ENCODE measurements around the gene RPL36A. TPM values are rescaled to one million over a fixed set of nuclear protein-coding genes. Genes with fewer than 3 reads are reported as not detected.

The RPL36A gene
- 1,000 to 10,000 TPM; 1,312 to 3,526 (median 2,470) TPM for polyA plus RNA-seq
- long read RNA-seq, donor 1, transcript RPL36A-202 (4 exons, 691 nt): minor isoform, 56 of 495 reads
- long read RNA-seq, donor 1, transcript RPL36A-203 (5 exons, 910 nt): major isoform, 320 of 495 reads
- long read RNA-seq, donor 1, transcript RPL36A-204 (3 exons, 2,240 nt): minor isoform, 34 of 495 reads
- long read RNA-seq, donor 1, transcript RPL36A-205 (4 exons, 710 nt): minor isoform, 19 of 495 reads
- long read RNA-seq, donor 1, partial matches to known transcripts: 38 of 495 reads
- long read RNA-seq, donor 1, other reads (novel, unspliced or antisense): 7 of 495 reads
- long read RNA-seq, donor 2, transcript RPL36A-203 (5 exons, 910 nt): major isoform, 60 of 79 reads
- long read RNA-seq, donor 2, transcript RPL36A-202 (4 exons, 691 nt): minor isoform, 8 of 79 reads
- long read RNA-seq, donor 2, partial matches to known transcripts: 0 of 79 reads
- long read RNA-seq, donor 2, other reads (novel, unspliced or antisense): 0 of 79 reads
- long read RNA-seq, donor 3, transcript RPL36A-207 (2 exons, 373 nt): minor isoform, 8 of 64 reads
- long read RNA-seq, donor 3, transcript RPL36A-203 (5 exons, 910 nt): major isoform, 40 of 64 reads
- long read RNA-seq, donor 3, transcript RPL36A-205 (4 exons, 710 nt): minor isoform, 6 of 64 reads
- long read RNA-seq, donor 3, transcript RPL36A-204 (3 exons, 2,240 nt): minor isoform, 6 of 64 reads
- long read RNA-seq, donor 3, partial matches to known transcripts: 0 of 64 reads
- long read RNA-seq, donor 3, other reads (novel, unspliced or antisense): 0 of 64 reads
- long read RNA-seq, donor 4, partial matches to known transcripts: 0 of 5 reads
- long read RNA-seq, donor 4, other reads (novel, unspliced or antisense): 0 of 5 reads
- long read RNA-seq, donor 5, transcript RPL36A-203 (5 exons, 910 nt): major isoform, 18 of 29 reads
- long read RNA-seq, donor 5, partial matches to known transcripts: 5 of 29 reads
- long read RNA-seq, donor 5, other reads (novel, unspliced or antisense): 0 of 29 reads
- long read RNA-seq, donor 6, transcript RPL36A-205 (4 exons, 710 nt): minor isoform, 10 of 164 reads
- long read RNA-seq, donor 6, transcript RPL36A-202 (4 exons, 691 nt): minor isoform, 26 of 164 reads
- long read RNA-seq, donor 6, transcript RPL36A-203 (5 exons, 910 nt): major isoform, 110 of 164 reads
- long read RNA-seq, donor 6, transcript RPL36A-204 (3 exons, 2,240 nt): minor isoform, 11 of 164 reads
- long read RNA-seq, donor 6, partial matches to known transcripts: 0 of 164 reads
- long read RNA-seq, donor 6, other reads (novel, unspliced or antisense): 0 of 164 reads
- long read RNA-seq, donor 7, transcript RPL36A-202 (4 exons, 691 nt): minor isoform, 10 of 162 reads
- long read RNA-seq, donor 7, transcript RPL36A-208 (2 exons, 547 nt): minor isoform, 5 of 162 reads
- long read RNA-seq, donor 7, transcript RPL36A-203 (5 exons, 910 nt): major isoform, 133 of 162 reads
- long read RNA-seq, donor 7, transcript RPL36A-205 (4 exons, 710 nt): minor isoform, 7 of 162 reads
- long read RNA-seq, donor 7, partial matches to known transcripts: 0 of 162 reads
- long read RNA-seq, donor 7, other reads (novel, unspliced or antisense): 0 of 162 reads
- long read RNA-seq, donor 8, transcript RPL36A-203 (5 exons, 910 nt): major isoform, 18 of 21 reads
- long read RNA-seq, donor 8, partial matches to known transcripts: 0 of 21 reads
- long read RNA-seq, donor 8, other reads (novel, unspliced or antisense): 0 of 21 reads
- long read RNA-seq, donor 9, transcript RPL36A-203 (5 exons, 910 nt): major isoform, 24 of 32 reads
- long read RNA-seq, donor 9, partial matches to known transcripts: 0 of 32 reads
- long read RNA-seq, donor 9, other reads (novel, unspliced or antisense): 0 of 32 reads
- long read RNA-seq, donor 10, transcript RPL36A-203 (5 exons, 910 nt): major isoform, 135 of 200 reads
- long read RNA-seq, donor 10, transcript RPL36A-208 (2 exons, 547 nt): minor isoform, 13 of 200 reads
- long read RNA-seq, donor 10, transcript RPL36A-204 (3 exons, 2,240 nt): minor isoform, 7 of 200 reads
- long read RNA-seq, donor 10, transcript RPL36A-202 (4 exons, 691 nt): minor isoform, 27 of 200 reads
- long read RNA-seq, donor 10, partial matches to known transcripts: 5 of 200 reads
- long read RNA-seq, donor 10, other reads (novel, unspliced or antisense): 0 of 200 reads

DNA sequence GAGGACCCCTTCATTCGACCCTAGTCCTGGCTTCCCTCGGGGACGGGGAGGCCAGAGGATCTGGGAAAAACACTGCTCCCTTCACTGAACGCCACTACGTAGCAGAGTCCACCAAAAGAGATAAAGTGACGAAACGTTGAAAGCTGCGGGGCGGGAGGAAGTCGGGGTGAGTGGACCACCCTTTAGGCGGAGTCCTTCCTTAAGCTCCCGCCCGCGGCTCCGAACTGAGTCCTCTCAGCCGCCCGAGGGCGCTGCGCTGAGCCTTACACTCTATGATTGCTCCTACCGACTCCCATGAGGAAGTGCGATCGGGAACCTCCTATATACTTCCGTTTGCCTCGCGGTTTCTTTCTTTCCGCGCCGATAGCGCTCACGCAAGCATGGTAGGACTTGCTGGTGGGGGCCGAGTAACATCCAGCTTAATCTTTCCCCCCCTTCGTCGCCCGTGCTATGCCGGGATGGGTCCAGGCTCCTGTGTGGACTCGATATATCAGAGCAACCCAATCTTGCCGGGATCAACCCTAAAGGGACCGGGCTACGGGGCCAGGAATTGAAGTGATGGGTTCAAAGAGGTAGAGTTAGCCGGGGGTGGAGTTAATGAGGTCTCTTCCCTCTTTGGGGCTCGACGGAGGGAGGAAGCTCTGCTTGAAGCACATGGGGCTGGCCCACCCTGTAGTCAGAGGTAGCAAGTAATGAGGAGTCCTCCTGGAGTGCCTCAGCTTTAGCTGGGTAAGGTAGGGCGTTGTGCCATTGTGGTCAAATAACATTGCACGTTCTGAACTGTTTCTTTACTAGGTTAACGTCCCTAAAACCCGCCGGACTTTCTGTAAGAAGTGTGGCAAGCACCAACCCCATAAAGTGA, at the start of gene RPL36A:
Gene RPL36A (plus strand): TSS at position 348 of the 862 bp plus-strand sequence. CDS start 33 bp downstream, at position 381.
- WGBS, 3 donors: 1 to 36% (median 12%) methylated on average over 46 to 47 of the region's 47 CpGs
- FAIRE-seq: no peak
- Histone ChIP-seq H3K36me3 (ENCODE audit: control insufficient read depth in 3 of 3, insufficient read depth in 2 of 3, low read depth in 1 of 3, low read length in 3 of 3) (peaks cover 0 to 6% (median 0%) of the 10 kb centered on the region in 3 donors), H3K4me3 (ENCODE audit: low read depth in 1 of 3, low read length in 3 of 3) (peak within 1 kb of the TSS; percentile 27 to 73 (median 54)), H3K27me3 (ENCODE audit: control insufficient read depth in 3 of 3, insufficient read depth in 3 of 3, low read length in 3 of 3) (no peaks in the 10 kb centered on the region), H3K9me3 (ENCODE audit: control insufficient read depth in 2 of 2, insufficient read depth in 1 of 2, low read depth in 1 of 2, low read length in 1 of 2) (no peaks in the 10 kb centered on the region), H3K27ac (ENCODE audit: low read depth in 1 of 3, low read length in 2 of 3) (peak within 1 kb of the TSS in 2 of 3 donors; percentile 76 to 77), H3K4me1 (ENCODE audit: control insufficient read depth in 3 of 3, insufficient read depth in 2 of 3, low read depth in 1 of 3, low read length in 2 of 3) (peaks cover 0 to 3% (median 0%) of the 10 kb centered on the region in 3 donors)
- peak; percentile 85 to 91 for DNase-seq

DNA sequence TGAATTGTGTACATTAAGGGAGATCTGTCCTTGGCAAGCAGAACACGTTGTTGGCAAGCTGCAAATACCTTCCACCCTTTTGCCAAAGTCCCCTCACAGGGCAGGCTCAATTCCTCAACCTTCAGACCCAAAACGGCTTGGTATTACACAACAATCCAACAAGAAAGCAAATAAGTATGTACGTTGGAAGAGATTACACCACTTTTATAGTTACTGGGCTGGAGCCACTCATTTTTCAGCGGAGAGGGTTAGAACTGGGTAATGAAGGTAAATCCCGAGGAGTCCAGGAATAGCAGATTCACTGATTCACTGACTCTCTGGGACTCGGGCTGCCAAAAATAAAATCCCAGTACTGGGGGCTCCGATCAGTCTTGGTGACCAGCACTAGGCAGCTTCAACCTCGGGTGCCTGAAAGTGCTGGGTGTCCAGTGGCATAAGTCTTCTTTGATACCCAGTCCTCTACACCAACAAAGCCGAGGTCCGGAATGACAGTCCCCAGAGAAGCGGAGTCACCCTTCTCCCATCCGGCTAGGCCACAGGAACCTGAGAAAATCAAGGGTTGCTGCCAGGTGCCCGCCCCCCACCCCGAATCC, 42.9 kb upstream of the RPL36A start:
- Histone ChIP-seq H3K4me1 (ENCODE audit: control insufficient read depth in 3 of 3, insufficient read depth in 2 of 3, low read depth in 1 of 3, low read length in 2 of 3) (no peaks in the 10 kb centered on the region), H3K9me3 (ENCODE audit: control insufficient read depth in 2 of 2, insufficient read depth in 1 of 2, low read depth in 1 of 2, low read length in 1 of 2) (no peaks in the 10 kb centered on the region), H3K36me3 (ENCODE audit: control insufficient read depth in 3 of 3, insufficient read depth in 2 of 3, low read depth in 1 of 3, low read length in 3 of 3) (no peaks in the 10 kb centered on the region), H3K27me3 (ENCODE audit: control insufficient read depth in 3 of 3, insufficient read depth in 3 of 3, low read length in 3 of 3) (no peaks in the 10 kb centered on the region), H3K27ac (ENCODE audit: low read depth in 1 of 3, low read length in 2 of 3) (peak overlapping the region in 2 of 3 donors; percentile 27 to 87), H3K4me3 (ENCODE audit: low read depth in 1 of 3, low read length in 3 of 3) (peak overlapping the region; percentile 47 to 77 (median 64))
- DNase-seq (peak; percentile 9 to 47), FAIRE-seq (no peak)
- 1 to 26% (median 5%) methylated on average over 12 to 14 of the region's 14 CpGs for WGBS, 3 donors

DNA sequence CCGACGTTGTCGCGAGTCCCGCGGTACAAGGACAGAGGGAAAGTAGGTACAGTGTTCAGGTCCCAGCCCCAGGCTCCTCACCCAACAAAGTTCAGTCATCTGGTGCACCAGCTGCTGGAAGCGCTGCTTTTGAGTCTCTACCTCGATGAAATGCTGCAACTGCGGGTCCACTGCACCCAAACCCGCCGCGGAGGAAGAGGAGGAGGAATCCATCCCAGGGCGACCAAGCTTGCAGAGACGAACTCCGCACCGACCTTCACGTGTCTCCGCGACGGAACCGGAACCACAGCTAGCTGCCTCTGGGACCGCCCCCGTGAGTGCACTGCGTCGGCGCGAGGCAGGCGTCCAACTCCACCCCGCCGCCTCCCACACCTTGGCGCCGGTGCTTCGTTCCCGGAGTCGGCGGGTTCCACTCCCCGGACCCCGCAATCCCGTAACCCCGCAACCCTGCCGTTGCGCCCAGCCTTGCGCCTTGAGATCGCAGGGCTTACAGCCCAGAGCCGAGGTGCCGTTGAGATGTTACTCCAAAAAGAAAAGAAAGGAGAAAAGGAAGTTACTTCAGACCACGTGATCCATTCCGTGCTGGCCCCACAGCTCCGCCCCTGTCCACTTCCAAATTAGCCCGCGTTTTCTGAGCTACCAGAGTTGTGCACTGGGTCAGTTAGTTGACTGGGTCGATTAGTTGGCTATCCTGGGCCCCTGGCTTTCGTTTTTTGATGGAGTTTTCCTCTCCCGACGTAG, 42.2 kb upstream of the RPL36A start, which contains the start of gene TIMM8A:
Gene TIMM8A (minus strand): TSS at position 291 of the 741 bp plus-strand sequence. CDS start 78 bp downstream, at position 213.
- H3K27ac ChIP-seq (ENCODE audit: low read depth in 1 of 3, low read length in 2 of 3): peak within 1 kb of the TSS in 2 of 3 donors; percentile 87 to 89
- peak; percentile 82 to 86 for DNase-seq
- H3K27me3 ChIP-seq (ENCODE audit: control insufficient read depth in 3 of 3, insufficient read depth in 3 of 3, low read length in 3 of 3): no peaks in the 10 kb centered on the region
- FAIRE-seq: no peak
- no peaks in the 10 kb centered on the region for H3K4me1 ChIP-seq (ENCODE audit: control insufficient read depth in 3 of 3, insufficient read depth in 2 of 3, low read depth in 1 of 3, low read length in 2 of 3)
- H3K4me3 ChIP-seq (ENCODE audit: low read depth in 1 of 3, low read length in 3 of 3): peak within 1 kb of the TSS; percentile 47 to 77 (median 64)
- no peaks in the 10 kb centered on the region for H3K36me3 ChIP-seq (ENCODE audit: control insufficient read depth in 3 of 3, insufficient read depth in 2 of 3, low read depth in 1 of 3, low read length in 3 of 3)
- 0 to 34% (median 14%) methylated on average over 38 to 55 of the region's 55 CpGs for WGBS, 3 donors
- no peaks in the 10 kb centered on the region for H3K9me3 ChIP-seq (ENCODE audit: control insufficient read depth in 2 of 2, insufficient read depth in 1 of 2, low read depth in 1 of 2, low read length in 1 of 2)

DNA sequence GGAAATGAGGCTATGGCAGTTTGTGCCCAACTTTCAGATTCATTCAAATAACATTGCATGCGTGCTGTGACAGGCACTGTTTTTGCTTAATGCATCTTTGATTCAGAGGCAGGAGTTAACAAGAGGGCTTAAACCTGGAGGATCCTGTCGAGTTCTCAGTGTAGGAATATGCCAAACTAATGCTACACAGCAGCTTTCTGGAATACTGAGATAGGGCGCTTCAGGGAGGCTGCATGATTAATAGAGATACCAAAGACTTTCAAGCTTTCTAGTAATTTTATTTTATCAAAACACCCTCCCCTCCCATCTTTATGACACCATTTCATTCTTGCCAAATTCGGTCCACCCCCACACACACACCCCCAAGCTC, 41.6 kb upstream of the RPL36A start:
- 12 to 33% (median 28%) methylated on average over 4 of the region's 4 CpGs for WGBS, 3 donors

DNA sequence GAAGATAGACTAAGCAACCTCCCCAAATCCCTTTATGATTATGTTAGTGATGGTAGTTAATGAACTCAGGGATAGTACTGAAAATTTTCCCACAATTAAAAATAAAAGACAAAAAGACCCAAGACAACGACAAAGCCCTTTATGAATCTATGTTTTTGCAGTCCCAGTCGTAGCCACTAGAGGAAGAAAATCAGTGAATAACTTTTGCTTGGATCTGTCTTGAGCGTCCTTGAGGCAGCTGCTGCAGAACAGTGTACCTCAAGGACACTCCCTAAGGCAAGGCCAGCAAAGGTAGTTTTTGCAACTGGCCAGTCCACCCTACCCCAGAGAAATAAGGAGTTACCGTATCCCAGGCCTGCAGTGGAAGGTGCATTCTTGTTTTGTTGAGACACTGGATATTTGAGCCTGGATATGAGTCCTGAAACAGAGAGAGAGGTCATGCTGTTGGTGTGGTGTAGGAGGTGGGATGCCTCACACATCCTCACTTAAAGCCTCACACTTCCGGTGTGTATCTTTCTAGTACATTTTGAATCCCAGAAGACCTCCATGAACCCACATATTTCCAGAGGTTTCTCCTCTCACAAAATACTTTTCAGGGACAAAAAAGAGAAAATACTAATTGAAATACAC, 33.5 kb upstream of the RPL36A start:
- Histone ChIP-seq H3K27ac (ENCODE audit: low read depth in 1 of 3, low read length in 2 of 3) (no peak overlapping the region), H3K4me1 (ENCODE audit: control insufficient read depth in 3 of 3, insufficient read depth in 2 of 3, low read depth in 1 of 3, low read length in 2 of 3) (no peaks in the 10 kb centered on the region), H3K36me3 (ENCODE audit: control insufficient read depth in 3 of 3, insufficient read depth in 2 of 3, low read depth in 1 of 3, low read length in 3 of 3) (no peaks in the 10 kb centered on the region), H3K9me3 (ENCODE audit: control insufficient read depth in 2 of 2, insufficient read depth in 1 of 2, low read depth in 1 of 2, low read length in 1 of 2) (no peaks in the 10 kb centered on the region), H3K27me3 (ENCODE audit: control insufficient read depth in 3 of 3, insufficient read depth in 3 of 3, low read length in 3 of 3) (no peaks in the 10 kb centered on the region), H3K4me3 (ENCODE audit: low read depth in 1 of 3, low read length in 3 of 3) (no peak overlapping the region)
- peak; percentile 9 to 13 for DNase-seq
- WGBS, 3 donors: 33 to 44% (median 42%) methylated on average over 5 of the region's 5 CpGs
- no peak for FAIRE-seq

More for the DNA sequence above, 41.6 kb upstream of the RPL36A start:
- Histone ChIP-seq H3K4me1 (ENCODE audit: control insufficient read depth in 3 of 3, insufficient read depth in 2 of 3, low read depth in 1 of 3, low read length in 2 of 3) (no peaks in the 10 kb centered on the region), H3K36me3 (ENCODE audit: control insufficient read depth in 3 of 3, insufficient read depth in 2 of 3, low read depth in 1 of 3, low read length in 3 of 3) (no peaks in the 10 kb centered on the region), H3K27ac (ENCODE audit: low read depth in 1 of 3, low read length in 2 of 3) (no peak overlapping the region), H3K9me3 (ENCODE audit: control insufficient read depth in 2 of 2, insufficient read depth in 1 of 2, low read depth in 1 of 2, low read length in 1 of 2) (no peaks in the 10 kb centered on the region), H3K27me3 (ENCODE audit: control insufficient read depth in 3 of 3, insufficient read depth in 3 of 3, low read length in 3 of 3) (no peaks in the 10 kb centered on the region), H3K4me3 (ENCODE audit: low read depth in 1 of 3, low read length in 3 of 3) (peak overlapping the region in 2 of 3 donors; percentile 64 to 77)
- DNase-seq (no peak), FAIRE-seq (no peak)

Data from small intestine (tissue), 16 donors.